ENCODE measurements around the gene ARHGEF12. TPM values are rescaled to one million over a fixed set of nuclear protein-coding genes. Genes with fewer than 3 reads are reported as not detected.
"Not testable (repeated sequence)": the region's sequence is repeated elsewhere in the genome, so short reads cannot be mapped to it uniquely, and the experiment has no call there.

Gene ARHGEF12
- polyA plus RNA-seq, 1 donor, result 34.2 TPM

- DNase-seq (ENCODE audit: low read depth), result no peak
Observed at GRCh38 chr11:120486138-120486537, 149.9 kb downstream of the ARHGEF12 start.

GRCh38 chr11:120489799-120490198 lies 153.6 kb downstream of the ARHGEF12 start:
- no peak for DNase-seq (ENCODE audit: low read depth)

GRCh38 chr11:120492486-120492885 lies 156.3 kb downstream of the ARHGEF12 start:
- DNase-seq (ENCODE audit: low read depth), result no peak

GRCh38 chr11:120494595-120494994 lies 158.4 kb downstream of the ARHGEF12 start:
- DNase-seq (ENCODE audit: low read depth), result no peak

GRCh38 chr11:120499088-120499487 lies 162.9 kb downstream of the ARHGEF12 start:
- no peak for DNase-seq (ENCODE audit: low read depth)

GRCh38 chr11:120499859-120500258 lies 163.6 kb downstream of the ARHGEF12 start:
- no peak for DNase-seq (ENCODE audit: low read depth)

GRCh38 chr11:120500414-120501071 lies 164.3 kb downstream of the ARHGEF12 start:
- no peak for DNase-seq (ENCODE audit: low read depth)

- DNase-seq (ENCODE audit: low read depth), result no peak
Observed at GRCh38 chr11:120501440-120501839, 165.2 kb downstream of the ARHGEF12 start.

GRCh38 chr11:120501976-120502755 lies 166.0 kb downstream of the ARHGEF12 start:
- DNase-seq (ENCODE audit: low read depth), result no peak

GRCh38 chr11:120503529-120503928 lies 167.3 kb downstream of the ARHGEF12 start:
- not testable (repeated sequence) for DNase-seq (ENCODE audit: low read depth)

GRCh38 chr11:120505801-120506425 lies 169.7 kb downstream of the ARHGEF12 start:
- DNase-seq (ENCODE audit: low read depth), result no peak

- no peak for DNase-seq (ENCODE audit: low read depth)
Observed at GRCh38 chr11:120509346-120510053, 173.3 kb downstream of the ARHGEF12 start.

- DNase-seq (ENCODE audit: low read depth), result no peak
Observed at GRCh38 chr11:120510406-120511115, 174.3 kb downstream of the ARHGEF12 start.

- DNase-seq (ENCODE audit: low read depth), result no peak
Observed at GRCh38 chr11:120511116-120511819, 175.1 kb downstream of the ARHGEF12 start, which contains the start of gene GRIK4. GRIK4 (plus strand) TSS chr11:120511748; CDS start chr11:120660319, 148,571 bp downstream.

GRCh38 chr11:120511820-120512738 lies 175.9 kb downstream of the ARHGEF12 start:
- DNase-seq (ENCODE audit: low read depth), result no peak

- DNase-seq (ENCODE audit: low read depth), result no peak
Observed at GRCh38 chr11:120512739-120513435, 176.7 kb downstream of the ARHGEF12 start.

GRCh38 chr11:120513436-120514315 lies 177.5 kb downstream of the ARHGEF12 start:
- no peak for DNase-seq (ENCODE audit: low read depth)
